Left ventricle myocardium inferior (tissue), 1 donor: ENCODE data around the gene CTSE. TPM values are rescaled to one million over a fixed set of nuclear protein-coding genes. Genes with fewer than 3 reads are reported as not detected.

Source experiments
- DNase-seq: peaks from one replicate; pipeline ENCODE4 v3.0.0-alpha.2; 2020
- H3K27ac ChIP-seq: fragments of 200-600 bp; replicated peaks from 2 replicates; pipeline ENCODE4 v1.8.0; 2021
- H3K27me3 ChIP-seq: fragments of 200-600 bp; 2 replicates; pipeline ENCODE4 v1.8.0; 2021; ENCODE audit warnings: low read depth
- H3K36me3 ChIP-seq: fragments of 200-600 bp; 2 replicates; pipeline ENCODE4 v1.8.0; 2021
- H3K4me1 ChIP-seq: fragments of 200-600 bp; 2 replicates; pipeline ENCODE4 v1.8.0; 2021
- H3K4me3 ChIP-seq: fragments of 200-600 bp; 2 replicates; pipeline ENCODE4 v1.8.0; 2021; ENCODE audit warnings: mild to moderate bottlenecking, moderate library complexity
- H3K9me3 ChIP-seq: fragments of 200-600 bp; replicated peaks from 2 replicates; pipeline ENCODE4 v1.8.0; 2021
- intact Hi-C: fragments of 100-400 bp; cut with micrococcal nuclease; formaldehyde crosslinking; loops from one replicate; pipeline ENCODE4 v1.11.0; 2022
- total RNA-seq: library from RNA; stranded (reverse); fragmentation: NEBNext Ultra II Directional; extraction: Animal tissue kit (Norgen Biotek cat#: 25700); gene quantifications from one replicate; pipeline ENCODE4 v1.2.1, GENCODE V29; 2021
- TF ChIP-seq, protein P1 (sequence below): fragments of 200-600 bp; IDR thresholded peaks from 2 replicates; pipeline ENCODE4 v1.8.0; 2021; ENCODE audit warnings: antibody characterized with exemption, mild to moderate bottlenecking, borderline replicate concordance
- donor health status: DM: no; HTN: yes; CAD: no; lungs with severe emphysema.

CTSE gene
- total RNA-seq, 1 donor from 2014 or later = not detected

DNA sequence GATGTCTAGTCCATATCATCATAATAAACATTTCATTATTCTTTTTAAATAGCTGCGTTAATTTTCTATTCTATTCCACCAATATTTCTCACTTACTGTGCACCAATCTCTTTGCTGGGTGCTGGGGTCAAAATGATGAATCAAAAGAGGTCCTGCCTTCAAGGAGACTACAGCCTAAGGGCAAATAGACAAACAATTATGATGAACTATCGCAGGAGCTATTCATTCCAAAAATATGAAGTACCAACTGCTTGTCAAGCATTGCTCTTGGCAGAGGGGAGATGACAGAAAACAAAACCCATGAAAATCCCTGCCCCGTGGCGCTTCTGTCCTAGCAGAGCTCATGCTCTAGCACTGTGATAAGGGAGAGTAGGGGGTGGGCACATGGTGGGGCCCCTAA is 51.6 kb downstream of the CTSE start:
- Histone ChIP-seq H3K4me1 (peaks cover 38% of the 10 kb centered on the region), H3K36me3 (no peaks in the 10 kb centered on the region), H3K4me3 (no peak overlapping the region), H3K9me3 (no peaks in the 10 kb centered on the region), H3K27ac (peak overlapping the region; percentile 46), H3K27me3 (no peaks in the 10 kb centered on the region)
- no peak for DNase-seq
- intact Hi-C loops = no loop called here
- TF ChIP-seq, protein P1, sequence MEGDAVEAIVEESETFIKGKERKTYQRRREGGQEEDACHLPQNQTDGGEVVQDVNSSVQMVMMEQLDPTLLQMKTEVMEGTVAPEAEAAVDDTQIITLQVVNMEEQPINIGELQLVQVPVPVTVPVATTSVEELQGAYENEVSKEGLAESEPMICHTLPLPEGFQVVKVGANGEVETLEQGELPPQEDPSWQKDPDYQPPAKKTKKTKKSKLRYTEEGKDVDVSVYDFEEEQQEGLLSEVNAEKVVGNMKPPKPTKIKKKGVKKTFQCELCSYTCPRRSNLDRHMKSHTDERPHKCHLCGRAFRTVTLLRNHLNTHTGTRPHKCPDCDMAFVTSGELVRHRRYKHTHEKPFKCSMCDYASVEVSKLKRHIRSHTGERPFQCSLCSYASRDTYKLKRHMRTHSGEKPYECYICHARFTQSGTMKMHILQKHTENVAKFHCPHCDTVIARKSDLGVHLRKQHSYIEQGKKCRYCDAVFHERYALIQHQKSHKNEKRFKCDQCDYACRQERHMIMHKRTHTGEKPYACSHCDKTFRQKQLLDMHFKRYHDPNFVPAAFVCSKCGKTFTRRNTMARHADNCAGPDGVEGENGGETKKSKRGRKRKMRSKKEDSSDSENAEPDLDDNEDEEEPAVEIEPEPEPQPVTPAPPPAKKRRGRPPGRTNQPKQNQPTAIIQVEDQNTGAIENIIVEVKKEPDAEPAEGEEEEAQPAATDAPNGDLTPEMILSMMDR = no peak

DNA sequence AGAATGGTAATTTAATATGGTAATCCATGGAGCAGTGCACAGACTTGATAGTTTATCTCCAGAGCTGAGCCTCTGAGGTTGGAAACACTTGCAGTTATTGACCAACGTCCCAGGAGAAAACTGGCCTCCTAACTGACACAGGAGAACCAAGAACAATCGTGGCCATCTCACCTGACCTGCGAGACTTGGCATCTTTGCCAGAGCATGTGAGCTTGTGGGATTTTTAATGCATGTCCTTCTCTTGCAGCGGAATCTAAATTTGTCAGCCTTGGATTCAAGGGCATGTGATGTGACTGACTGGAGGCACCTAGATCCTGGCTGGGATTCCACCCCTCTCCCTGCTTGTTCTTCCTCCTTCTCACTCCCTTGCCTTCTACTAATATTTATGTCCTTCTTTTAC is 52.6 kb downstream of the CTSE start:
- Histone ChIP-seq H3K4me3 (no peak overlapping the region), H3K9me3 (no peaks in the 10 kb centered on the region), H3K27me3 (no peaks in the 10 kb centered on the region), H3K36me3 (no peaks in the 10 kb centered on the region), H3K4me1 (peaks cover 29% of the 10 kb centered on the region), H3K27ac (peak overlapping the region; percentile 46)
- TF ChIP-seq, protein P1 = no peak
- intact Hi-C loops = no loop called here
- no peak for DNase-seq

DNA sequence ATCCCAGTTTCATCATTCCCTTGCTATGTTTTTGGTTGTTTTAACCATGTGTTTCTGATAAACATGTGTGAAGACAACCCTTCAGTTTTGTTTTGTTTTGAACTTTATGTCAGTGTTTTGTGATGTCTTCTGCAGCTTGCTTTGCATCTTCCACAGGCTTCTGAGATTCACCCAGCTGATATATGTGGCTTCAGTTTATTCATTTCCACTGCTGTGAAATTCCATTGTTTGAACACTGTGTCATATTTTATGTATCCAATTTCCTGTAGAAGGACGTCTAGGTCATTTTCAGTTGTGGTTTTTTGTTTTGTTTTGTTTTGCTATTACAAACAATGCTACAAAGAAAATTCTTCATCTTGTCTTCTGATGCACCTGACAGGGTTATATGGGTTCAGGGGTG is 53.2 kb downstream of the CTSE start:
- Histone ChIP-seq H3K9me3 (no peaks in the 10 kb centered on the region), H3K4me1 (peaks cover 23% of the 10 kb centered on the region), H3K36me3 (no peaks in the 10 kb centered on the region), H3K4me3 (no peak overlapping the region), H3K27me3 (no peaks in the 10 kb centered on the region), H3K27ac (no peak overlapping the region)
- no peak for DNase-seq
- intact Hi-C loops = no loop called here
- TF ChIP-seq, protein P1 = no peak

DNA sequence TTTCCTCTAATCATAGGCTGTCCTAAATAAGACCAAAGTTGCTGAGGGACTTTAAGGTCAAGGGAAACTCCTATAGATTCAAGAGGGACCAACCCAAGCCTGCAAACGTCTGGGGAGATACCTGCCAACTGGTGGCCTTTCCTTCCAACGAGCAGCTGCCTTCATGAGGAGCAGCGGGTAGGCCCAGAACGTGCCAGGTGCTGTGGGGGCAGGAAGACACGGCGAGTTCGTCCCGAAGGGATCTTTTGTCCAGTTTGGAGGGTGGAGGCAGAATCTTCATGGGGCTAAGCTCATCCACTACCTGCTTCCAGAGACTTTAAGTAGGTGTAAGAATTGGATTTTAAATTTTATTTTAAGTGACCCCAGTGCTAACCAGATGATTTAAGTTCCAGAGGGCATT is 54.5 kb downstream of the CTSE start:
- Histone ChIP-seq H3K9me3 (no peaks in the 10 kb centered on the region), H3K4me1 (peaks cover 19% of the 10 kb centered on the region), H3K27me3 (no peaks in the 10 kb centered on the region), H3K36me3 (no peaks in the 10 kb centered on the region), H3K4me3 (no peak overlapping the region), H3K27ac (no peak overlapping the region)
- TF ChIP-seq, protein P1 = no peak
- intact Hi-C loops = loop anchor here (5.0 kb wide), 1 partner anchor 172 kb away; no protein-coding TSS in a partner anchor
- no peak for DNase-seq

DNA sequence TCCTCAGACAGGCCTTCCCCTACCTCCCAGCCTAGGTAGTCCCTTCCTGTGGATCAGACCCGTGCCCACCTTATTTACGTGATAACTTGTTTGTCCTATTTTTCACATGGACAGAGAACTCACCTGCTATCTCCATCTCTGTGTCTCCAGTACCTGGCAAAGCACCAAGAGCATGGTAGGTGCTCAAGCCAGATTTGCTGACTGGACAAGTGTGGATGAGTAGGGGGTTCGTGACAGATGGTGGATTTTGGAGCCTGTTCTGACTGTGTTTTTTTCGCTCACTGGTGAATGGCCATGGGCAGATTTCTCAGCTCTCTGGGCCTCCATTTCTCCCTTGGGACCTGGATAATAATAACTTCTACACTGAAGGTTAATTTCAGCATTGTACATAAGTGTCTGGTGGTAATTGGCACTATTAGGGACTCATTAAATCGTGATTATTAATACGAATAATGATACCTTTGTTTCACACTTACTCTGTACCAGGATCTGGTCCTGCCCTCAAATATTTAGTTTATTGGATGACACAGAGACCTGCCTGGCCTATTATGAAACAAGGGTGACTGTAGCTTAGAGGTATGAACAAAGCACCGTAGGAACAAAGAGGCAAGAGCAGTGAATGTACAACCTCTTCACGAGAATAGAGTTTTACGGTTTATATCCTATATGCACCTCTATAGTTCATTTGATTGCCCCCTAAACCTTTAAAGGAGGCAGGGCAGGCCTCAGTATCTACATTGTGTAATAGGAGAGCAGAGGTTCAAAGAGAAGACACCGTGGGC is 56.0 kb downstream of the CTSE start:
- H3K9me3 ChIP-seq = no peaks in the 10 kb centered on the region
- TF ChIP-seq, protein P1 = no peak
- intact Hi-C loops = loop anchor here (5.0 kb wide), 1 partner anchor 170 kb away; no protein-coding TSS in a partner anchor
- H3K4me1 ChIP-seq = peaks cover 21% of the 10 kb centered on the region
- no peaks in the 10 kb centered on the region for H3K27me3 ChIP-seq
- no peaks in the 10 kb centered on the region for H3K36me3 ChIP-seq
- no peak overlapping the region for H3K4me3 ChIP-seq
- H3K27ac ChIP-seq = no peak overlapping the region
- no peak for DNase-seq
